Measurements from ENCODE around the gene SH3YL1. TPM values are rescaled to one million over a fixed set of nuclear protein-coding genes. Genes with fewer than 3 reads are reported as not detected.

Gene SH3YL1
- total RNA-seq, 1 experiment from 2014 or later, result 28.4 TPM

DNA sequence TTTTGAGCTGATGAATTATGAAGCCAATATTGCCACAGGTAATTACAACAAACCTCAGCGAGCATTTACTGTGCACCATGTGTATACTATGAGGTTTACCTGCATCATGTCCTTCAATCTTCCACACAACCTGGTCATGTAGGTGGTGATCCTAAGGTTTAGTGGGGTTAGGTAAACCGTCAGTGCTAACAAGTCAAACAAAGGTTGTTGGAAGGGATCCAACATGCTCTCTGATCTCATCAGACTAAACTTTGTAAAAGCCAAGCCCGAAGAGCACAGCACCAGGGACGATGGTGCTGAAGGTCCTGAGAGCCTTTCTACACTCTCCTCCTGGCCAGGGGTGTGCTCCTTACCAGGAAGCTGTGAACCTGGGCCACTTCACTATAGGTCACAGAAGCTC is 29.4 kb downstream of the SH3YL1 start:
- Histone ChIP-seq H3K27me3 (ENCODE audit: control insufficient read depth, insufficient read depth, low read length) (no peaks in the 10 kb centered on the region), H3K4me3 (ENCODE audit: low read depth in 2 of 2, low read length in 2 of 2) (no peak overlapping the region), H3K4me1 (ENCODE audit: control insufficient read depth, insufficient read depth, low read length) (no peaks in the 10 kb centered on the region), H3K9me3 (ENCODE audit: control insufficient read depth, insufficient read depth, low read depth, low read length) (no peaks in the 10 kb centered on the region), H3K36me3 (ENCODE audit: control insufficient read depth, insufficient read depth, low read length) (no peaks in the 10 kb centered on the region), H3K27ac (ENCODE audit: low read length) (no peak overlapping the region)
- no peak for ATAC-seq
- intact Hi-C loops (cut with micrococcal nuclease; ENCODE audit: unreplicated experiment) (no loop called here), in situ Hi-C loops (cut with HindIII; ENCODE audit: low pct_unique_long_range_greater_than_20kb, low sequenced_read_pairs) (no loop called here)
- CTCF ChIA-PET, result no interaction called here
- BruUV-seq (replicated peaks), result no TSS peak
- no peak for DNase-seq (ENCODE audit: low read depth, low spot score)
- TF ChIP-seq, protein P1, sequence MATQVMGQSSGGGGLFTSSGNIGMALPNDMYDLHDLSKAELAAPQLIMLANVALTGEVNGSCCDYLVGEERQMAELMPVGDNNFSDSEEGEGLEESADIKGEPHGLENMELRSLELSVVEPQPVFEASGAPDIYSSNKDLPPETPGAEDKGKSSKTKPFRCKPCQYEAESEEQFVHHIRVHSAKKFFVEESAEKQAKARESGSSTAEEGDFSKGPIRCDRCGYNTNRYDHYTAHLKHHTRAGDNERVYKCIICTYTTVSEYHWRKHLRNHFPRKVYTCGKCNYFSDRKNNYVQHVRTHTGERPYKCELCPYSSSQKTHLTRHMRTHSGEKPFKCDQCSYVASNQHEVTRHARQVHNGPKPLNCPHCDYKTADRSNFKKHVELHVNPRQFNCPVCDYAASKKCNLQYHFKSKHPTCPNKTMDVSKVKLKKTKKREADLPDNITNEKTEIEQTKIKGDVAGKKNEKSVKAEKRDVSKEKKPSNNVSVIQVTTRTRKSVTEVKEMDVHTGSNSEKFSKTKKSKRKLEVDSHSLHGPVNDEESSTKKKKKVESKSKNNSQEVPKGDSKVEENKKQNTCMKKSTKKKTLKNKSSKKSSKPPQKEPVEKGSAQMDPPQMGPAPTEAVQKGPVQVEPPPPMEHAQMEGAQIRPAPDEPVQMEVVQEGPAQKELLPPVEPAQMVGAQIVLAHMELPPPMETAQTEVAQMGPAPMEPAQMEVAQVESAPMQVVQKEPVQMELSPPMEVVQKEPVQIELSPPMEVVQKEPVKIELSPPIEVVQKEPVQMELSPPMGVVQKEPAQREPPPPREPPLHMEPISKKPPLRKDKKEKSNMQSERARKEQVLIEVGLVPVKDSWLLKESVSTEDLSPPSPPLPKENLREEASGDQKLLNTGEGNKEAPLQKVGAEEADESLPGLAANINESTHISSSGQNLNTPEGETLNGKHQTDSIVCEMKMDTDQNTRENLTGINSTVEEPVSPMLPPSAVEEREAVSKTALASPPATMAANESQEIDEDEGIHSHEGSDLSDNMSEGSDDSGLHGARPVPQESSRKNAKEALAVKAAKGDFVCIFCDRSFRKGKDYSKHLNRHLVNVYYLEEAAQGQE (IDR thresholded peaks at IDR 0.05; ENCODE audit: insufficient read depth in 1 of 2, low read depth in 2 of 2, low read length in 1 of 2), result no peak
- TF ChIP-seq TCF7L2 (IDR thresholded peaks at IDR 0.05; ENCODE audit: low read depth, low read length) (no peak), SIN3A (IDR thresholded peaks at IDR 0.05; ENCODE audit: borderline replicate concordance, insufficient read depth, low read depth, low read length) (no peak), POLR2AphosphoS5 (IDR thresholded peaks at IDR 0.05; ENCODE audit: low read depth, low read length) (no peak)
- TF ChIP-seq, protein P2, sequence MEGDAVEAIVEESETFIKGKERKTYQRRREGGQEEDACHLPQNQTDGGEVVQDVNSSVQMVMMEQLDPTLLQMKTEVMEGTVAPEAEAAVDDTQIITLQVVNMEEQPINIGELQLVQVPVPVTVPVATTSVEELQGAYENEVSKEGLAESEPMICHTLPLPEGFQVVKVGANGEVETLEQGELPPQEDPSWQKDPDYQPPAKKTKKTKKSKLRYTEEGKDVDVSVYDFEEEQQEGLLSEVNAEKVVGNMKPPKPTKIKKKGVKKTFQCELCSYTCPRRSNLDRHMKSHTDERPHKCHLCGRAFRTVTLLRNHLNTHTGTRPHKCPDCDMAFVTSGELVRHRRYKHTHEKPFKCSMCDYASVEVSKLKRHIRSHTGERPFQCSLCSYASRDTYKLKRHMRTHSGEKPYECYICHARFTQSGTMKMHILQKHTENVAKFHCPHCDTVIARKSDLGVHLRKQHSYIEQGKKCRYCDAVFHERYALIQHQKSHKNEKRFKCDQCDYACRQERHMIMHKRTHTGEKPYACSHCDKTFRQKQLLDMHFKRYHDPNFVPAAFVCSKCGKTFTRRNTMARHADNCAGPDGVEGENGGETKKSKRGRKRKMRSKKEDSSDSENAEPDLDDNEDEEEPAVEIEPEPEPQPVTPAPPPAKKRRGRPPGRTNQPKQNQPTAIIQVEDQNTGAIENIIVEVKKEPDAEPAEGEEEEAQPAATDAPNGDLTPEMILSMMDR (IDR thresholded peaks at IDR 0.05), result no peak
- POLR2A ChIA-PET, result no interaction called here

DNA sequence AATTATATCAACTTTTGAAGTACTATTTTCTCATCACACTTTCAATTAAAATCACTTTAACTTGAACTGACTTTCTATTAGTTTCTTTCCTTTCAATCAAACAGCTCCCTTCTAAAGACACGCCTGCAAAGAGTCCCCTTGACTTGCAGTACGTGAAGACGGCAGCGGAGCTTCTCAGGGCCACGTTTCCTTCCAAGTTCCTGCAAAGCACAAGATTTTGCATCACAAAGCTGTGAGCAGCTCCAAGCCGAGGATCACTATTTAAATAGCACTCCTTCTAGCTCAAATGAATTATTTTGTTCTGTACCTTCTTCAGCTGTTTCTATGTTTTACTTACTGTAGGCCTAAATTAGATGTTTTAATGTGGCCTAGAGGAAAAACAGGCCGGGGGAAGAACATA is 30.8 kb downstream of the SH3YL1 start:
- POLR2A ChIA-PET, result no interaction called here

More for the DNA sequence above, 30.8 kb downstream of the SH3YL1 start:
- H3K4me1 ChIP-seq (ENCODE audit: control insufficient read depth, insufficient read depth, low read length), result no peaks in the 10 kb centered on the region
- CTCF ChIA-PET, result no interaction called here
- DNase-seq (ENCODE audit: low read depth, low spot score) (no peak), ATAC-seq (no peak)
- TF ChIP-seq, protein P1 (IDR thresholded peaks at IDR 0.05; ENCODE audit: insufficient read depth in 1 of 2, low read depth in 2 of 2, low read length in 1 of 2), result no peak
- TF ChIP-seq, protein P2 (IDR thresholded peaks at IDR 0.05), result no peak
- no peak for TF ChIP-seq TCF7L2 (IDR thresholded peaks at IDR 0.05; ENCODE audit: low read depth, low read length)
- TF ChIP-seq SIN3A (IDR thresholded peaks at IDR 0.05; ENCODE audit: borderline replicate concordance, insufficient read depth, low read depth, low read length), result no peak
- no peak for TF ChIP-seq POLR2AphosphoS5 (IDR thresholded peaks at IDR 0.05; ENCODE audit: low read depth, low read length)
- intact Hi-C loops (cut with micrococcal nuclease; ENCODE audit: unreplicated experiment) (no loop called here), in situ Hi-C loops (cut with HindIII; ENCODE audit: low pct_unique_long_range_greater_than_20kb, low sequenced_read_pairs) (no loop called here)
- no peaks in the 10 kb centered on the region for H3K36me3 ChIP-seq (ENCODE audit: control insufficient read depth, insufficient read depth, low read length)
- no peaks in the 10 kb centered on the region for H3K27me3 ChIP-seq (ENCODE audit: control insufficient read depth, insufficient read depth, low read length)
- no peaks in the 10 kb centered on the region for H3K9me3 ChIP-seq (ENCODE audit: control insufficient read depth, insufficient read depth, low read depth, low read length)
- no TSS peak for BruUV-seq (replicated peaks)
- H3K4me3 ChIP-seq (ENCODE audit: low read depth in 2 of 2, low read length in 2 of 2), result no peak overlapping the region
- no peak overlapping the region for H3K27ac ChIP-seq (ENCODE audit: low read length)

All from Panc1 (cell line).